Amniotic epithelial cell (primary cell): ENCODE measurements around the gene CCDC195.
"Not testable (repeated sequence)": the region's sequence is repeated elsewhere in the genome, so short reads cannot be mapped to it uniquely, and the experiment has no call there.

ENCODE experiments used
- DNase-seq: peaks from one replicate; pipeline ENCODE4 v3.0.0-alpha.2; 2010; ENCODE audit warnings: low read depth

The CCDC195 gene

DNA sequence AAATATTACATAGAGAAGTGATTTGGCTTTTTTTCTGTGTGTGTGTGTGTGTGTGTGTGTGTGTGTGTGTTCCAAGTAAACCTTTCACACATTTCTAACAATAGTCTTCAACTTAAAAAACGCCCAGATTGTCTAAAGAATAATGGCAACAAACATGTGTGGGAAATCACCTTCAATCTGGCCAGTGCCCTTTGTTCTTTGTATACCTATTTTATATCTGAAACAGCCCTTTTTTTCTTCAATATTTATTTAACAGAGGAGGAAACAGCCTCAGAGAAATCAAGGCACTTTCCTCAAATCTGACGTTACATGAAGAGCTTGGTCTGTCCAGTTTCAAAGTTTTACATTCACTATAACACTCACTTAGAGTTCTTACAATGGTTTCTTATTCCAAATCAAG, 25.3 kb downstream of the CCDC195 start:
- no peak for DNase-seq

DNA sequence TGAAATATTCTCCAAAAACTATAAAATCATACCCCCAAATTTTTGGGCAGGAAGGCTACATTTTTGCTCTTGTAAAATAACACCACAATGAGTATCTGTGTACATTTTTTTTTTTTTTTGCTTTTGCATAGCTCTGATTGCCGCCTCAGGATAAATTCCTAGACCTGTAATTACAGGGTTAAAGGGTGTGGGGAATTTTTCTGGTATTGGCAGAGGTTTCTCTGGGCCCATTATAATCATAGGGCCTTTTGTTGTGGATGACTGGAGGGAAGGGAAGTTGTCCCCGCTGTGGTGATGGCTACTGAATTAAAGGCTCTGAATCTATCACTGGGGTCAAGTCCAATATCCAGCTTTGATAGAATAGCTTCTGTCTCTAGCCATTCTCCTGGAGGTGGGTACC, 26.6 kb downstream of the CCDC195 start:
- no peak for DNase-seq

DNA sequence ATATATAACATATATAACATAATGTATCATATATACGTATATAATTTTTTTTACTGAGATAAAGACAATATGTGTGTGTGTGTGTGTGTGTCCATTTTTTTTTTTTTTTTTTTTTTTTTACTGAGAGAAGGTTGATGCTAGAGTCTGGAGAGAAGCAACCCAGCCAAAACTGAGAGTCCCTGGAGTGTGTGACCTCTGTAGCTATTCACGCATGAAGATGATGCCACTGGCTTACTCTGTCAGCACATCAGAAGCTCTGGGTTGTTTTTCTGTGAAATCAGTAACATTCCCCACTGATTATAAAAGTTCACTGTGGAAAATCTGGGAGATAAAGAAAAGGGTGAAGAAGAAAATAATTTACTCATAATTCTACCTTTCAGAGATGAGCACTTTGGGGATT, 27.2 kb downstream of the CCDC195 start:
- no peak for DNase-seq

DNA sequence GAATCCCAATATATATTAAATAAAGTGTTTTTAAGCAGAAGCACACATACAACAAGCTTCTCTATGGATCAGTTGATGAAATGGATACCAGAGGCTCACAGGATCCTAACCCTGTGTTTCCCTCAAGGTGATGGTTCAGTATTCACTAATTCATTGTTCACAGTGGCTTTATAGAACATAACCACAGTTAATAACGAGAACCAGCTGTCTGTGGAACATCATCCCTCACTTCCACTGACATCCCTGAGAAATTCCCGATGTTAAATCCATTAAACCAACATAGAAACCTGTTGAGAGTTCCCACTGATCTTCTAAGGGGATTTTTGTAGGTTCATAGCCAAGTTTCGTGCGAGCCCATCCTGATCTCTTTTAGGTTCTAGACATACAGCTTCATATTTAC, 29.0 kb downstream of the CCDC195 start:
- no peak for DNase-seq

DNA sequence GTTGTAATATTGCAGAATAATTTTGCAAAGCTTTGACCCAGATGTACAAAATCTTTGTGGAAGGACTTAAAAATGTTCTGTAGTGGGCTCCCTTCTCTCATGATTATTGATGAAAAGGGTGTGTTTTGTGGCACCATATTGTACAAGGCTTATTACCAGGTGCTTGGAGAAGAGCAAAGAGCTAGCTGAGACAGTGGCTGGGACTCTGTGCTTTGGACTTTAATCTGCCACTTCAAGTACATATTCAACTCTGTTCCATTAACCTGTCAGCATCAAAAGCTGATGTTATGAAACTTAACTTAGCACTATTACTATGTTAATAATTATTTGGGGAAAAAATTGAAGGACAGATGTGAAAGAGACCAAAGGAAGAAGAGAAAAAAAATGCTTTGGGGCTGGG, 31.0 kb downstream of the CCDC195 start:
- no peak for DNase-seq

DNA sequence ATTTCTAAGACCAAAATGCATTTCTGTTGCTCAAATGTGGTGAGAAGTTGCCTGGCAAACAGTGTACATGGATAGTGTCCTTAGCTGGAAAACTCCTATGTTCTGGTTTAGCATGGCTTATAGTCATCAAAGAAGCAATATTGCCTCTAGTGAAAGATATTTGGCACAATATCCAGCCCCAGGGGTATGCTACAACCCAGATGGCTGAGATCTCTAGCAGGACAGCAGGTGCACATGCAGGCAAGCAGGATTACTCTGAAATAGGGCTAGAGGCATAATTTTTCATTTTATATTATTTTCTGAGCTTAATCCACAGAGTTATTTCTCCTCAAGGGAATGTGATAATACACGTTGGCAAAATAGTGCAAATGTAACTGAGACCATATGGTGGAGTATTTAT, 34.0 kb downstream of the CCDC195 start:
- no peak for DNase-seq

DNA sequence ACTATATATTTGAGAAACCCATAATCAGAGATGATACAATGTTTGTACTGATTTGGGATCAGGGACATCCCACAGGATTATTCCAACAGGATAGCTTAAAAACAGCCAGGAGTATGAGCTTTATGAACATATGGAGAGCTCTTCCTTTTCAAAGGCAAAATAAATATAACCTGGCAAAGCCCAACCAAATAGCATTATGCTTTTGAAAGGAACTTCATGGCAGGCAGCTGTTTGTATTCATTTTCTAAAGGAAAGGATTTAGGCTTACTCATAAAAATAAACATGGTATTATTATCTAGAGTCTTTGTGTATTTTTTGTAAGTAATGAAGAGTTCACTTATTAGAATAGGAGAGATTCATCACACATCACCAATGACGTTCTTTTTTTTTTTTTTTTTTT, 44.4 kb downstream of the CCDC195 start:
- no peak for DNase-seq

DNA sequence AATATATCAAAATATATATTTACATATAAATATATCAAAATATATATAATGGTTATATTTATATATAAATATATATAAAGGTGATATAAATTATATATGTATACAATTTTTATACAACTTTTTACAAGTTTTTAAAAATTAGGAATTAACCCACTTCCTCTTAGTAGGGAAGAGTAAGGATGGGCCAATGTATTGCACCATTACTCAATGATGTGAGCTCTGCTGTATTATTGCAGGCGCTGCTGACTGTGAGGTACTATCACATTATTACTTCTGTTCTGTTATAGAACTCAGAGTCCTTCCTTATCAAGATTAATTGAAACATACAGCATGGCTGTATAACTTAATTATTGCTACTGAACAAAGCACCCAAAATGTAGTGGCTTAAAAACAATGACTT, 46.0 kb downstream of the CCDC195 start:
- no peak for DNase-seq

DNA sequence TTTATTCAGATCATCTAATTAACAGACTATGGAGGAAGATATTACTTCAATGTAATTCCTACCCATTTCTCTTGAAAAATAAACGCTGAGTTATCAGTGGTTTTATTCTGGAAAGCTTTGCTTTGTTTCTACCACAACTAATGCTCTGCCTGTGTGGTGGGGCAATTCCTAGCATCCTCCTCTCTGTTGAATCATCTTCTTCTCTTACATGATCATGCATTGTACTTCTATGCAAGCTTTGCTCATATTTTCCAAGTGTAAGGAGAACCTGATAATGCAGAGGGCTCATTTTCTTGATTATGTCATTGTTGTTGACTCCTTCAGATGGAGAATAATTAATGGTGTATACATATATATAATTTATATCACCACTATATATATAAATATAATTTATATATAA, 46.7 kb downstream of the CCDC195 start:
- peak; percentile 65 for DNase-seq

DNA sequence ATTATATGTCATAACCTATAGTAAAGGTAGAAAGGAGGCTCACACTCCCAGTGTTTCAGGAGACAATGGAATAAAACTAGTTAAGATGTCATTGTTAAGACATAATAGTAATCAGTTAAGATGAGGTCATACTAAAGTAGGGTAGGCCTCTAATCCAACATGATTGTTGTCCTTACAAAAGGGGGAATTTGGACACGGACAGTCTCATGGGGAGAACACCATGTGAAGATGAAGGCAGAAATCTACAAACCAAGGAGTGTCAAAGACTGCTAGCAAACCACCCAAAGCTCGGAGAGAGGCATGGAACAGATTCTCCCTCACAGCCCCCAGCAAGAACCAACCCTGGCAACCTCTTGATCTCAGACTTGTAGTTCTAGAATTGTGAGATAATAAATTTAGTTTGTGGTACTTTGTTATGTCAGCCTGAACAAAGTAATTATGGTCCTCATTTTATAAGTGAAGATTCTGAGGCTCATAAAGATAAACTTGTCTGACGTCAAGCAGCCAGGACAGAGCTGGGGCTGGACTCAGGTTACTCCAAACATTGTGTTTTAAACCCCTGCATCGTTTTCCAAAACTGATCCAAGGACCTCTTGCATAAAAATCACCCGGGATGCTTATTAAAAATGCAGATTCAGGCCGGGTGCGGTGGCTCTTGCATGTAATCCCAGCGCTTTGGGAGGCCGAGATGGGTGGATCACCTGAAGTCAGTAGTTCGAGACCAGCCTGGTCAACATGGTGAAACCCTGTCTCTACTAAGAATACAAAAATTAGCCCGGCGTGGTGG, 47.8 kb downstream of the CCDC195 start:
- no peak for DNase-seq

DNA sequence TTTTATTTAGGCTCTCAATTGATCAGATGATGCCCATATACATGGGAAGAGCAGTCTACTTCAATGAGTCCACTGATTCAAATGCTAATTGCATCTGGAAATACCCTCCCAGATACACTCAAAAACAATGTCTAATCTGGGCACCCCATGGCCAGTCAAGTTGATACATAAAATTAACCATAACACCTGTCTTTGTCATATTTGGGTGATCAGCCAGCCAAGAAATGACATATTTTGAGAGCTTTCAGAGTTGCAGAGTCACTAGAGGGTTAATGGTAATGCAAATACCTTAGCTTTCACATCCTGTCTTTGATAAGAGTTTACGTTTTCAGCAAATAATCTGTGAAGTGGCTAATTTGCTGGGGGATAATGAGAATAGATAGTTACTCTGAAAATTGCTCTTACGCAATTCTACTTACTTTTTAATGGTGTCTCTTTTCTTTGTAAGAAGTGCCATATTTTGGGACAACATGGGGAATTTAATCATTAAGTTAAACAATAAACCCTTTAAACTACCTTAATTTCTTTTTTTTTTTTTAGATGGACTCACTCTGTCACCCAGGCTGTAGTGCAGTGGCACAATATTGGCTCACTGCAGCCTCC, 49.1 kb downstream of the CCDC195 start:
- no peak for DNase-seq

DNA sequence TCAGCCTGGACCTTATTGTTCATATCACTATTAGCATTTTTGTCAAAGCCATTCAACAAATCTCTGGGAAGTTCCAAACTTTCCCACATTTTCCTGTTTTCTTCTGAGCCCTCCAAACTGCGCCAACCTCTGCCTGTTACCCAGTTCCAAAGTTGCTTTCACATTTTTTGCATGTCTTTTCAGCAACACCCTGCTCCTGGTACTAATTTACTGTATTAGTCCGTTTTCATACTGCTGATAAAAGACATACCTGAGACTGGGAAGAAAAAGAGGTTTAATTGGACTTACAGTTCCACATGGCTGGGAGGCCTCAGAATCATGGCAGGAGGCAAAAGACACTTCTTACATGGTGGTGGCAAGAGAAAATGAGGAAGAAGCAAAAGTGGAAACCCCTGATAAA, 52.8 kb downstream of the CCDC195 start:
- DNase-seq: not testable (repeated sequence)

DNA sequence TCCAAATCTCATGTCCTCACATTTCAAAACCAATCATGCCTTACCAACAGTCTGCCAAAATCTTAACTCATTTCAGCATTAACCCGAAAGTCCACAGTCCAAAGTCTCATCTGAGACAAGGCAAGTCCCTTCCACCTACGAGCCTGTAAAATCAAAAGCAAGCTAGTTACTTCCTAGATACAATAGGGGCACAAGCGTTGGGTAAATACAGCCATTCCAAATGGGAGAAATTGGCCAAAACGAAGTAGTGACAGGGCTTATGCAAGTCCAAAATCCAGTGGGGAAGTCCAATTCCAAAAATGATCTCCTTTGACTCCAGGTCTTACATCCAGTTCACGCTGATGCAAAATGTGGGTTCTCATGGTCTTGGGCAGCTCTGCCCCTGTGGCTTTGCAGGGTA, 54.5 kb downstream of the CCDC195 start:
- not testable (repeated sequence) for DNase-seq

DNA sequence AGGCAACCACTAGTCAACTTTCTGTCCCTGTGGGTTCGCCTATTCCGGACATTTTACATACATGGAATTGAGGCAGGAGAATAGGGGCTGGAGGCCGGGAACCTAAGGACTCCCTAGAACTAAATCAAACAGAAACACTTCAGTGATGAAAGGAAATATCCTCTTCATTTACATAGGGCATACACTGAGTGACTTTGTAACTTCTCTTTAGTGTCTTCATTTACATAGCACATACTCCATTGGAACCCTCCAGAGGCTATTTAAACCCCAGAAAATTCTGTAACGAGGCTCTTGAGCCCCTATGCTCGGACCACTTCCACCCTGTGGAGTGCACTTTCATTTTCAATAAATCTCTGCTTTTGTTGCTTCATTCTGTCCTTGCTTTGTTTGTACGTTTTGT, 56.5 kb downstream of the CCDC195 start:
- no peak for DNase-seq

DNA sequence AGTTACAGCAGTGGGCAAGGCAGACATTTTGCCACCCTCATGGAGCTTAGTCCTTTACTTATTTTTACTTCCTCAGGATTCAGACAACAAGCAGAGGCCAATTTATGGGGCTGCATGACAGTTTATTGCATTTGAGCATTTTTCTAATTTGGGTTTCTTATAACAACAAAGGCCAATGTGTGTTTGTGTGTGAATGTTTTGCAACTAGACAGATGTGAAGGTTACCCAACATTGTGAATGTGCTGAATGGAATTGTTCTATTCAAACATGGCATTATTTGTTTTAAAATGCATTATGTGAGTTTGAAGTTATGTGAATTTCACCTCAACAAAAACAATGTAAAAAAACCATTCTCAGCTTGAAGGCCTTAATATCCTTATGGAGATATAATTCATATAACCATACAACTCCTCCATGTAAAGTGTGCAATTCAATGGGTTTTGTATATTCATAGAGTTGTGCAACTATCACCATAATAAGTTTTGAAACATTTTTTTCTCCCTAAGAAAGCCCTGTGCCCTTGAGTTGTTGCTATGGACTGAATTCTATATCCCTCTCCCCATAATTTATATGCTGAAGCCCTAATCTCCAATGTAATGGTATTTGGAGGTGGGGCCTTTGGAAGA, 57.3 kb downstream of the CCDC195 start:
- peak; percentile 68 for DNase-seq

DNA sequence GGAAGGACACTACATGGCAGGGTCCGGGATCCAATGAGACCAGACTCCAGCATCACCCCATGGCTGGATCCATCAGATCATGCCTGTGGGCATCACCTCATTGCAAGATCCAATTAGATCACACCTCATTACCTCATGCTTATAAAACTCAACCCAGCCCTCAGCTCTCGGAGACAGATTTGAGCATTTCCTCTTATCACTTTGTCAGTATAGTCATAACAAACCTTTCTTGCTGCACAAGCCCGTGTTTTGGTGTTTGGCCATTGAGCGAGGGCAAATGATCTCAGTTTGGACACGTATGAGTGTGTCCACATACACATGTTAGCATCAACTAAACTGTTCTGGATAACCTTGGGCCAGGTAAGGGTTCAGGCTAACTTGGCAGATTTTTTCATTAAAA, 58.8 kb downstream of the CCDC195 start:
- DNase-seq: no peak

DNA sequence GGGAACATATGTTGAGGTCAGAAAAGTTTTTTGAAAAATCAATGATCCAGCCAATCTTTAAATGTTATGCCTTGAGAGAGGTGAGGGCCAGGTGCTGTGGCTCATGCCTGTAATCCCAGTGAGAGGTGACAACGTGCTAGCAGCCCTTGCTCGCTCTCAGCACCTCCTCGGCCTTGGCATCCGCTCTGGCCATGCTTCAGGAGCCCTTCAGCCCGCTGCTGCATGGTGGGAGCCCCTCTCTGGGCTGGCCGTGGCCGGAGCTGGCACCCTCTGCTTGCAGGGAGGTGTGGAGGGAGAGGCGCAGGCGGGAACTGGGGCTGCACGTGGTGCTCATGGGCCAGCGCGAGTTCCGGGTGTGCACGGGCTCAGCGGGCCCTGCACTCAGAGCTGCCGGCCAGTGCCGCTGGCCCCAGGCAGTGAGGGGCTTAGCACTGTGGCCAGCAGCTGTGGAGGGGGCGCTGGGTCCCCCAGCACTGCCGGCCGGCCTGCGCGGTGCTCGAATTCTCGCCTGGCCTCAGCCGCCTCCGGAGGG, 61.1 kb downstream of the CCDC195 start:
- no peak for DNase-seq
